HL-60 (cell line): Measurements from ENCODE around the gene KCNMA1.

Experiments used
- DNase-seq, 2 experiments: peaks; one replicate each; pipeline ENCODE4 v3.0.0-alpha.2; 2010 to 2020; ENCODE audit warnings: low read depth in 1 of 2, low spot score in 1 of 2
- H3K27ac ChIP-seq: fragments of 250-450 bp; sonication (Bioruptor Pico); replicated peaks from 2 replicates; pipeline ENCODE4 v1.5.1; 2020; ENCODE audit warnings: mild to moderate bottlenecking, moderate library complexity
- H3K27me3 ChIP-seq: fragments of 250-450 bp; sonication (Bioruptor Pico); 2 replicates; pipeline ENCODE4 v1.5.1; 2021; ENCODE audit warnings: mild to moderate bottlenecking, moderate library complexity; ENCODE audit not compliant: insufficient read depth, poor library complexity, severe bottlenecking
- H3K4me3 ChIP-seq: replicated peaks from 2 replicates; pipeline ENCODE4 v1.5.1; 2011; ENCODE audit warnings: mild to moderate bottlenecking, control low read depth, low read length; ENCODE audit not compliant: insufficient read depth
- GABPA ChIP-seq: IDR thresholded peaks from 2 replicates; pipeline ENCODE4 v1.6.1; 2012; ENCODE audit warnings: low read depth
- POLR2AphosphoS5 ChIP-seq: IDR thresholded peaks from 2 replicates; pipeline ENCODE4 v1.6.1; 2012; ENCODE audit warnings: low read depth
- SPI1 ChIP-seq: IDR thresholded peaks from 2 replicates; pipeline ENCODE4 v1.6.1; 2012; ENCODE audit warnings: low read depth, mild to moderate bottlenecking, borderline replicate concordance
- TF ChIP-seq, protein P1 (sequence below): IDR thresholded peaks from 2 replicates; pipeline ENCODE4 v1.6.1; 2012; ENCODE audit warnings: low read depth; ENCODE audit not compliant: insufficient replicate concordance
- TF ChIP-seq, protein P2 (sequence below): IDR thresholded peaks from one replicate; pipeline ENCODE4 v1.5.1; 2011; ENCODE audit warnings: low read length, control low read depth, inconsistent platforms; ENCODE audit not compliant: insufficient read depth

KCNMA1 gene

DNA sequence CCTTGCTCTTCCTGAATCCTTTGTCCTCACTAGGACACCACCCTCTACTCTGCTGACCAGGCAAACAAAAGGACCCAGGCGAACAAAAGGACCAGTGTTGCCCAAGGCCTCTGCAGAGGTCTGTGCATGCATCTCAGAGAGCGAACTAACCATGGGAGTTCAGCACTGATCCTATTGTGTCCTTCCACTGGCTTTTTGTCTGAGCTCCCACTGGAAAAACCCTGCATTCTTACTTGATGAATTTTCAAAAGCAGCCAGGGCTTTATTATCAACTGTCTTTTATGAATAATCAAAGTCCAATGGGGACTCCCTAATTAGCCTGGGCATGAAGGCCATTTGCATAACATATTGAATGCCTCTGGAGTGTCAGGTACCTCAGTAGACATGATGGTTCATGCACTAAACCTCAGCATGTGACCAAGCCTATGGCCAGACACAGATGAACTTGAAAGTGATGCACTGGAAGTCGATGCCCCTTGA, 140.6 kb downstream of the KCNMA1 start:
- Histone ChIP-seq H3K27ac (no peak overlapping the region), H3K4me3 (no peak overlapping the region), H3K27me3 (no peaks in the 10 kb centered on the region)
- no peak for DNase-seq
- TF ChIP-seq, protein P1, sequence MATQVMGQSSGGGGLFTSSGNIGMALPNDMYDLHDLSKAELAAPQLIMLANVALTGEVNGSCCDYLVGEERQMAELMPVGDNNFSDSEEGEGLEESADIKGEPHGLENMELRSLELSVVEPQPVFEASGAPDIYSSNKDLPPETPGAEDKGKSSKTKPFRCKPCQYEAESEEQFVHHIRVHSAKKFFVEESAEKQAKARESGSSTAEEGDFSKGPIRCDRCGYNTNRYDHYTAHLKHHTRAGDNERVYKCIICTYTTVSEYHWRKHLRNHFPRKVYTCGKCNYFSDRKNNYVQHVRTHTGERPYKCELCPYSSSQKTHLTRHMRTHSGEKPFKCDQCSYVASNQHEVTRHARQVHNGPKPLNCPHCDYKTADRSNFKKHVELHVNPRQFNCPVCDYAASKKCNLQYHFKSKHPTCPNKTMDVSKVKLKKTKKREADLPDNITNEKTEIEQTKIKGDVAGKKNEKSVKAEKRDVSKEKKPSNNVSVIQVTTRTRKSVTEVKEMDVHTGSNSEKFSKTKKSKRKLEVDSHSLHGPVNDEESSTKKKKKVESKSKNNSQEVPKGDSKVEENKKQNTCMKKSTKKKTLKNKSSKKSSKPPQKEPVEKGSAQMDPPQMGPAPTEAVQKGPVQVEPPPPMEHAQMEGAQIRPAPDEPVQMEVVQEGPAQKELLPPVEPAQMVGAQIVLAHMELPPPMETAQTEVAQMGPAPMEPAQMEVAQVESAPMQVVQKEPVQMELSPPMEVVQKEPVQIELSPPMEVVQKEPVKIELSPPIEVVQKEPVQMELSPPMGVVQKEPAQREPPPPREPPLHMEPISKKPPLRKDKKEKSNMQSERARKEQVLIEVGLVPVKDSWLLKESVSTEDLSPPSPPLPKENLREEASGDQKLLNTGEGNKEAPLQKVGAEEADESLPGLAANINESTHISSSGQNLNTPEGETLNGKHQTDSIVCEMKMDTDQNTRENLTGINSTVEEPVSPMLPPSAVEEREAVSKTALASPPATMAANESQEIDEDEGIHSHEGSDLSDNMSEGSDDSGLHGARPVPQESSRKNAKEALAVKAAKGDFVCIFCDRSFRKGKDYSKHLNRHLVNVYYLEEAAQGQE: no peak
- TF ChIP-seq, protein P2, sequence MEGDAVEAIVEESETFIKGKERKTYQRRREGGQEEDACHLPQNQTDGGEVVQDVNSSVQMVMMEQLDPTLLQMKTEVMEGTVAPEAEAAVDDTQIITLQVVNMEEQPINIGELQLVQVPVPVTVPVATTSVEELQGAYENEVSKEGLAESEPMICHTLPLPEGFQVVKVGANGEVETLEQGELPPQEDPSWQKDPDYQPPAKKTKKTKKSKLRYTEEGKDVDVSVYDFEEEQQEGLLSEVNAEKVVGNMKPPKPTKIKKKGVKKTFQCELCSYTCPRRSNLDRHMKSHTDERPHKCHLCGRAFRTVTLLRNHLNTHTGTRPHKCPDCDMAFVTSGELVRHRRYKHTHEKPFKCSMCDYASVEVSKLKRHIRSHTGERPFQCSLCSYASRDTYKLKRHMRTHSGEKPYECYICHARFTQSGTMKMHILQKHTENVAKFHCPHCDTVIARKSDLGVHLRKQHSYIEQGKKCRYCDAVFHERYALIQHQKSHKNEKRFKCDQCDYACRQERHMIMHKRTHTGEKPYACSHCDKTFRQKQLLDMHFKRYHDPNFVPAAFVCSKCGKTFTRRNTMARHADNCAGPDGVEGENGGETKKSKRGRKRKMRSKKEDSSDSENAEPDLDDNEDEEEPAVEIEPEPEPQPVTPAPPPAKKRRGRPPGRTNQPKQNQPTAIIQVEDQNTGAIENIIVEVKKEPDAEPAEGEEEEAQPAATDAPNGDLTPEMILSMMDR: no peak
- no peak for TF ChIP-seq SPI1
- TF ChIP-seq GABPA: no peak
- TF ChIP-seq POLR2AphosphoS5: no peak

DNA sequence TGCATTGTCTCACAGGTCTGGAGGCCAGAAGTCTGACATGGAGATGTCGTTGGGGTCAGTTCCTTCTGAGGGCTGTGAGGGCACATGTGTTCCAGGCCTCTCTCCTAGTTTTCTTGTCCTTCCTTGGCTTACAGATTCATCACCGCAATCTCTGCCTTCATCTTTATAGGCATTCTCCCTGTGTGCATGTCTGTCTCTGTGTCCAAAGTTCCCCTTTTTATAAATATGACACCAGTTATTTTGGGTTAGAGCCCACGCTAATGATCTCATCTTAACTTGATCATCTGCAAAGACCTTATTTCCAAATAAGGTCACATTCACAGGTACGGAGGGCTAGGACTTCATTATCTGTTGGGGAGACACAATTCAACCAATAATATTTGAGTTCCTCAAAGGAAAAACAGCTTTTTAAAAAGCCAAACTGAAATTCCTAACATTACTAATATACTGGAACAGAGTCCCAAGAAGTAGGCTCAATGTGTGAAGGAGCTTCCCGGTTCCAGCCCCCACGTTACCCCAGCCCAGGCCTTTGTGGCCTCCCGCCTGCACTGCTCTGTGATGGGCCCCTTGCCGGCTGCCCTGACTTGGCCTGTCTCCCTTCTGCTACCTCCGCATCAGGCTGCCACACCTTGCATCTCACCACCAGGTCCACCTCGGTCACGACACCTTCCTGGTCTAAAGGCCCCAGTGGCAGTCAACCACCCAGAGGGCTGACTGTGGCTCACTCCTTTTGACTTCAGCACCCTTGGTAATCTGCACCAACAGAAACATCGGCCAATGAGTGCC, 142.7 kb downstream of the KCNMA1 start:
- no peak overlapping the region for H3K27ac ChIP-seq
- no peak overlapping the region for H3K4me3 ChIP-seq
- DNase-seq: no peak
- TF ChIP-seq POLR2AphosphoS5 (no peak), GABPA (no peak), SPI1 (no peak)
- TF ChIP-seq, protein P2: no peak
- TF ChIP-seq, protein P1: no peak
- H3K27me3 ChIP-seq: no peaks in the 10 kb centered on the region

DNA sequence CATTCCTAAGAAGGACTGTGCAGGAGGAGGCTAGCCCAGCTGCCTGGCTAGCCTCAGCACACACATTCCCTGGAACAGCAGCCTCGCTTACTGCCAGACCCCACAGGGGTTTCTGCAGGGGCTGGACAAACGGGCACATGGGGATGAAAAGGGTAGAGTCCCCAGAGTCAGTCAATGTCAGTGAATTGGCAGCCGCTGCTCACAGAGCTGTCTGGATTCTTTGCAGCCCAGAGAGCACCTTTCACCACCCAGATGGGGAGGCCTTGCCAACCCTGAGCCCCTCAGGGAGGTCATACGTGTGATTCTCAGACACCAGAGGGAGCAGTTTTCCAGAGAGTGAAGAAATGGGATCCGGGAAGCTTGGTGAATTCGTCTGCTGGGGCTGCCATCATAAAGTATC, 143.3 kb downstream of the KCNMA1 start:
- H3K27me3 ChIP-seq: no peaks in the 10 kb centered on the region
- no peak overlapping the region for H3K4me3 ChIP-seq
- H3K27ac ChIP-seq: no peak overlapping the region
- TF ChIP-seq, protein P1: no peak
- TF ChIP-seq POLR2AphosphoS5 (no peak), GABPA (no peak), SPI1 (no peak)
- TF ChIP-seq, protein P2: no peak
- no peak for DNase-seq
